Activated naive CD4-positive, alpha-beta T cell treated with anti-CD3 and anti-CD28 coated beads, Interleukin-2, amount 50 U/mL, for 16 hours (primary cell): Measurements from ENCODE around the gene STAT5A.

Experiments
- DNase-seq: peaks from one replicate; pipeline ENCODE4 v3.0.0-alpha.2; 2020

STAT5A gene

GRCh38 chr17:42270170-42270535 is 18.1 kb upstream of the STAT5A start:
- DNase-seq: no peak

- no peak for DNase-seq
Observed at GRCh38 chr17:42270596-42270995, 17.7 kb upstream of the STAT5A start.

- DNase-seq: no peak
Observed at GRCh38 chr17:42271006-42271778, 17.1 kb upstream of the STAT5A start.

GRCh38 chr17:42271779-42272035 is 16.6 kb upstream of the STAT5A start:
- DNase-seq: no peak

- DNase-seq: no peak
Observed at GRCh38 chr17:42272162-42272907, 16.0 kb upstream of the STAT5A start.

- no peak for DNase-seq
Observed at GRCh38 chr17:42273474-42274252, 14.6 kb upstream of the STAT5A start.

GRCh38 chr17:42274253-42274542 is 14.1 kb upstream of the STAT5A start:
- no peak for DNase-seq

GRCh38 chr17:42274812-42275526 is 13.3 kb upstream of the STAT5A start:
- DNase-seq: no peak

GRCh38 chr17:42275527-42276358 is 12.6 kb upstream of the STAT5A start:
- DNase-seq: peak; percentile 48

GRCh38 chr17:42276359-42276608 is 12.0 kb upstream of the STAT5A start, which contains the start of gene STAT5B:
Gene STAT5B, minus strand, starts transcription at chr17:42276391. Its CDS starts 44,264 bp downstream, at chr17:42232127.
- DNase-seq: peak; percentile 64

GRCh38 chr17:42276609-42277341 is 11.5 kb upstream of the STAT5A start:
- no peak for DNase-seq

- DNase-seq: no peak
Observed at GRCh38 chr17:42277342-42277712, 11.0 kb upstream of the STAT5A start.

GRCh38 chr17:42279776-42280630 is 8.3 kb upstream of the STAT5A start:
- DNase-seq: no peak

GRCh38 chr17:42281571-42282096 is 6.7 kb upstream of the STAT5A start:
- no peak for DNase-seq

GRCh38 chr17:42282478-42283080 is 5.7 kb upstream of the STAT5A start:
- no peak for DNase-seq

- DNase-seq: no peak
Observed at GRCh38 chr17:42283241-42284023, 4.9 kb upstream of the STAT5A start.

GRCh38 chr17:42284024-42284369 is 4.3 kb upstream of the STAT5A start:
- DNase-seq: no peak

- DNase-seq: no peak
Observed at GRCh38 chr17:42284566-42284965, 3.7 kb upstream of the STAT5A start.

GRCh38 chr17:42285346-42286050 is 2.8 kb upstream of the STAT5A start:
- no peak for DNase-seq
